ENCODE measurements around the gene MAPKBP1. TPM values are rescaled to one million over a fixed set of nuclear protein-coding genes. Genes with fewer than 3 reads are reported as not detected.

Gene MAPKBP1
- total RNA-seq, 4 donors from 2014 or later: 18.4 to 37.6 (median 29.8) TPM

DNA sequence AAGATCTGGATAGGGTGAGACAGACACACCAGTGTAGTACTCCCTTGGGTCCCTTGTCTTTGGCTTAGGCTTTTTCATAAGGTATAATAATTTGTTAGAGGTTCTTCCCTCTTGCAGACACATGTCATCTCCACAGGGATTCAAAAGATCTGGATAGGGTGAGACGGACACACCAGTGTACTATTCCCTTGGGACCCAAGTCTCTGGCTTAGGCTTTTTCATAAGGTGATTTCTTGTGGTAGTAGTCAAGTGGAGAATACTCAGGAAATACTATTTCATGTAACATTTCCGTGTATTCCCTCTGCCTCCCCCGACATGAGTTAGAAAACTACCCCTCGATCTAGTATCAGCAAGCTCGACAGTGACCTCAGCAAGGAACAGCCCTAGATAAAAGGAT is 954 bp upstream of the MAPKBP1 start:
- Histone ChIP-seq H3K9me3 (no peaks in the 10 kb centered on the region), H3K27ac (peak overlapping the region; percentile 87 to 95 (median 90)), H3K36me3 (peaks cover 0 to 14% (median 0%) of the 10 kb centered on the region in 3 donors), H3K4me1 (peaks cover 29 to 53% (median 35%) of the 10 kb centered on the region in 3 donors), H3K4me3 (peak overlapping the region in 2 of 4 donors; percentile 82), H3K27me3 (no peaks in the 10 kb centered on the region)
- DNase-seq: no peak
- intact Hi-C loops (cut with DNase I): no loop called here
- TF ChIP-seq POLR2A (IDR thresholded peaks at IDR 0.05) (no peak), CTCF (IDR thresholded peaks at IDR 0.05) (no peak)
- 13 to 34% methylated on average over 4 to 5 of the region's 5 CpGs for WGBS, 2 donors

DNA sequence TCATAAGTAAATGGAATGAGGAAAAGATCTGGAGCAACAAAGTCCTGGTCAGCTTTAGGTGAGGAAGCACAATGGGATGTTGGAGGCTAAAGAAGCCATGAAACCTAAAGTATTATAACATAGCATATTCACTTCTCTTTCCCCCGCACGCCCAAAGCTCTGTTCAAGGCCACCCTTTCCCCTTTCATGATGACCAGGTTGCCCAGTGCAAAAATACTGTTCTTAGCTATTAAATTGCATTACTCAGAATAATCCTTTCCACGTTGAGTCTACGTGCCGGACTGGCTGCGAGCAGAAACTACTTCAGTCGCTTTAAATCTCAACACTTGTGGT is 589 bp upstream of the MAPKBP1 start:
- peaks cover 30 to 56% (median 39%) of the 10 kb centered on the region in 3 donors for H3K4me1 ChIP-seq
- no peaks in the 10 kb centered on the region for H3K9me3 ChIP-seq
- 13 to 16% methylated on average over 7 of the region's 7 CpGs for WGBS, 2 donors
- no peak for DNase-seq
- H3K36me3 ChIP-seq: peaks cover 0 to 11% (median 0%) of the 10 kb centered on the region in 3 donors
- TF ChIP-seq POLR2A (IDR thresholded peaks at IDR 0.05): no peak
- peak overlapping the region; percentile 87 to 95 (median 90) for H3K27ac ChIP-seq
- H3K4me3 ChIP-seq: peak overlapping the region; percentile 50 to 82 (median 76)
- intact Hi-C loops (cut with DNase I): loop anchor here (2.0 kb wide), 1 partner anchor 37 kb away; no protein-coding TSS in a partner anchor
- H3K27me3 ChIP-seq: no peaks in the 10 kb centered on the region

GRCh38 chr15:41774882-41775417 is 666 bp downstream of the MAPKBP1 start:
- Histone ChIP-seq H3K36me3 (no peaks in the 10 kb centered on the region), H3K27ac (peak overlapping the region; percentile 87 to 95 (median 90)), H3K4me3 (peak overlapping the region; percentile 50 to 82 (median 76)), H3K9me3 (no peaks in the 10 kb centered on the region), H3K4me1 (peaks cover 32 to 69% (median 51%) of the 10 kb centered on the region in 3 donors), H3K27me3 (no peaks in the 10 kb centered on the region)
- intact Hi-C loops (cut with DNase I): loop anchor here (2.0 to 5.0 kb wide), 2 partner anchors 36 to 132 kb away; no protein-coding TSS in a partner anchor
- DNase-seq: no peak
- TF ChIP-seq POLR2A (IDR thresholded peaks at IDR 0.05): no peak
- no peak for TF ChIP-seq CTCF (IDR thresholded peaks at IDR 0.05)
- 8 to 13% methylated on average over 8 to 9 of the region's 19 CpGs for WGBS, 2 donors

DNA sequence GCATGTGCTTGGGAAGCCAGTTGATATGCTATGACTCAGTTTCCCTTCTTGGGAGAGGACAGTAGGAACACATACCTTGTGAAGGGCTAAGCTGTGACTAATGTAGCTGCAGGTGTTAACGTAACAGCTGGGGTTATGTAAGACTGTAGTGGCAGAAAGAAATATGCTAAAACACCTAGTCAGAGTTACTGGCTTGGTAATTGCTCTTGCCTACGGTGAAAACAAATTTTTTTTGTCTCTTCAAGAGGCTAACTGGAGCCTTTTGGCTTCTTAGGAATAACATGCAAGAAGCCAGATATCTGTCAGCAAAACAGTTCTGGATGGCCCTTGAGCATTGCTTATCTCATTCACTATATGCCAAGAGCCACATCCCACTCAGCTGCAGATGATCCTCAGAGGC is 1.4 kb downstream of the MAPKBP1 start:
- intact Hi-C loops (cut with DNase I): loop anchor here (2.0 to 5.0 kb wide), 2 partner anchors 35 to 132 kb away; no protein-coding TSS in a partner anchor
- TF ChIP-seq POLR2A (IDR thresholded peaks at IDR 0.05): peak in 1 of 4 donors; percentile 18
- TF ChIP-seq CTCF (IDR thresholded peaks at IDR 0.05): peak in 1 of 6 experiments; percentile 1
- Histone ChIP-seq H3K4me3 (peak overlapping the region; percentile 50 to 82 (median 76)), H3K9me3 (no peaks in the 10 kb centered on the region), H3K36me3 (no peaks in the 10 kb centered on the region), H3K4me1 (peaks cover 32 to 76% (median 57%) of the 10 kb centered on the region in 3 donors), H3K27ac (peak overlapping the region; percentile 87 to 95 (median 90)), H3K27me3 (no peaks in the 10 kb centered on the region)
- 18 to 31% methylated on average over 2 of the region's 2 CpGs for WGBS, 2 donors
- no peak for DNase-seq

DNA sequence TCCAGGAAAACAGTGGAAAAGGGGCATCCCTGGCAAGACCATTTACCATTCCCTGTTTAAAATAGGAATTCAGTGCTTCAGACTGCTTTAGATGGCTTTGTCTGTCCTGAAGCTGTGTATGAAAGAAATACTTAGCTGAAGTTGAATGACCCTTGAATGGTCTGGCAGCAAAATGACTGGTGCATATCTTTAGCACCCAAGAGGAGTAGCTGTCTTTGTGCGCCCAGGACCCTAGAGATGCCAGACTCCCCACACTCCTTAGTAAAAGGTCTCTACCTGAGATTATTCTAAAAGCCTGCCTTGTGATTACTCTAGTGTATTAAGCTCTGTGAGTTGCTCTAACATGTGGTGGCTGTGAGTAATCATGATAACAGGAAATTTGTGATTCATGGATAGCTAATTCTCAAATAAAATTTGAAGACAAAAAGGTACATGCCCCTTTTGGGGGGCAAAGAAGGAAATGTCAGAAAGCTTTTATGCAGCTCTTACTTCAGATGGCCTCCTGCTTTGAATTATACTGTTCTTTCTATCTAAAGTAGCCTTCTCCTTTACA is 3.2 kb downstream of the MAPKBP1 start:
- peak overlapping the region; percentile 50 to 82 (median 76) for H3K4me3 ChIP-seq
- H3K9me3 ChIP-seq: no peaks in the 10 kb centered on the region
- no peaks in the 10 kb centered on the region for H3K27me3 ChIP-seq
- intact Hi-C loops (cut with DNase I): loop anchor here (5.0 kb wide), 1 partner anchor 130 kb away; no protein-coding TSS in a partner anchor
- H3K4me1 ChIP-seq: peaks cover 32 to 91% (median 67%) of the 10 kb centered on the region in 3 donors
- no peaks in the 10 kb centered on the region for H3K36me3 ChIP-seq
- peak overlapping the region; percentile 45 to 91 (median 88) for H3K27ac ChIP-seq
- 41 to 50% methylated on average over 1 of the region's 1 CpG for WGBS, 2 donors
- TF ChIP-seq POLR2A (IDR thresholded peaks at IDR 0.05): no peak
- TF ChIP-seq CTCF (IDR thresholded peaks at IDR 0.05): no peak
- no peak for DNase-seq
